Endometrium (tissue), 2 donors: ENCODE measurements around the gene ISG15.
"Not testable (repeated sequence)": the region's sequence is repeated elsewhere in the genome, so short reads cannot be mapped to it uniquely, and the experiment has no call there.

ENCODE experiments used
- FAIRE-seq: peaks from 2 replicates; lab custom pipeline; 2012; peaks lifted over from hg19 to GRCh38; lab: Jason Lieb, UNC
- donor health status: control.
- donor health status: control.

ISG15 gene

GRCh38 chr1:1030867-1031658, 17.8 kb downstream of the ISG15 start:
- not testable (repeated sequence) for FAIRE-seq

- no peak for FAIRE-seq
Observed at GRCh38 chr1:1031659-1032235, 18.4 kb downstream of the ISG15 start.

- FAIRE-seq, result no peak
Observed at GRCh38 chr1:1032424-1032823, 19.1 kb downstream of the ISG15 start.

GRCh38 chr1:1033009-1033587, 19.8 kb downstream of the ISG15 start:
- FAIRE-seq, result no peak

- FAIRE-seq, result no peak
Observed at GRCh38 chr1:1033731-1034438, 20.6 kb downstream of the ISG15 start.

- FAIRE-seq, result no peak
Observed at GRCh38 chr1:1034439-1034781, 21.1 kb downstream of the ISG15 start.

GRCh38 chr1:1035291-1035943, 22.1 kb downstream of the ISG15 start:
- FAIRE-seq, result no peak

GRCh38 chr1:1037366-1038327, 24.4 kb downstream of the ISG15 start:
- no peak for FAIRE-seq

- FAIRE-seq, result no peak
Observed at GRCh38 chr1:1038694-1039093, 25.4 kb downstream of the ISG15 start.

- no peak for FAIRE-seq
Observed at GRCh38 chr1:1039145-1039910, 26.0 kb downstream of the ISG15 start.

GRCh38 chr1:1040004-1040991, 27.0 kb downstream of the ISG15 start:
- FAIRE-seq, result no peak

GRCh38 chr1:1041092-1041523, 27.8 kb downstream of the ISG15 start:
- no peak for FAIRE-seq

- FAIRE-seq, result no peak
Observed at GRCh38 chr1:1041873-1042272, 28.6 kb downstream of the ISG15 start.

- no peak for FAIRE-seq
Observed at GRCh38 chr1:1042835-1043234, 29.5 kb downstream of the ISG15 start.

- no peak for FAIRE-seq
Observed at GRCh38 chr1:1043411-1043810, 30.1 kb downstream of the ISG15 start.

GRCh38 chr1:1043921-1044320, 30.6 kb downstream of the ISG15 start:
- FAIRE-seq, result no peak

GRCh38 chr1:1044455-1045078, 31.3 kb downstream of the ISG15 start:
- no peak for FAIRE-seq

GRCh38 chr1:1045129-1045528, 31.8 kb downstream of the ISG15 start:
- FAIRE-seq, result no peak

- no peak for FAIRE-seq
Observed at GRCh38 chr1:1046243-1046642, 32.9 kb downstream of the ISG15 start.
